H1 (cell line): ENCODE results near the gene HOXC13. TPM values are rescaled to one million over a fixed set of nuclear protein-coding genes. Genes with fewer than 3 reads are reported as not detected.

ENCODE experiments used
- TEAD4 ChIP-seq: IDR thresholded peaks from 2 replicates; pipeline ENCODE4 v1.6.1; 2012; ENCODE audit warnings: low read depth, low read length, inconsistent platforms, mixed read lengths
- polyA plus RNA-seq, 7 experiments: library from polyadenylated mRNA; depleted of rRNA in 3 of 7; stranded (reverse) in 5 of 7; unstranded in 2 of 7; fragments of >200 nt in 5 of 7; fragments of 200-250 nt in 2 of 7; gene quantifications; 1 replicate in 5 of 7; 2 replicates in 1 of 7; 4 replicates in 1 of 7; pipeline versions ENCODE4 v1.2.1 to v1.2.3, GENCODE V29; 2011 to 2013; ENCODE audit warnings: missing spikeins in 2 of 7, mixed read lengths in 2 of 7
- total RNA-seq: library from RNA; stranded (reverse); fragmentation: NEBNext Ultra II Directional; extraction: Animal tissue kit (Norgen Biotek cat#: 25700); gene quantifications from 2 replicates; pipeline ENCODE4 v1.2.1, GENCODE V29; 2021

Gene HOXC13
- total and polyA plus RNA-seq, 2 of the 8 experiments (the other 6 are each of a cell fraction or from before 2014, with no cell fraction given): 0.02 TPM; not detected in 1

DNA sequence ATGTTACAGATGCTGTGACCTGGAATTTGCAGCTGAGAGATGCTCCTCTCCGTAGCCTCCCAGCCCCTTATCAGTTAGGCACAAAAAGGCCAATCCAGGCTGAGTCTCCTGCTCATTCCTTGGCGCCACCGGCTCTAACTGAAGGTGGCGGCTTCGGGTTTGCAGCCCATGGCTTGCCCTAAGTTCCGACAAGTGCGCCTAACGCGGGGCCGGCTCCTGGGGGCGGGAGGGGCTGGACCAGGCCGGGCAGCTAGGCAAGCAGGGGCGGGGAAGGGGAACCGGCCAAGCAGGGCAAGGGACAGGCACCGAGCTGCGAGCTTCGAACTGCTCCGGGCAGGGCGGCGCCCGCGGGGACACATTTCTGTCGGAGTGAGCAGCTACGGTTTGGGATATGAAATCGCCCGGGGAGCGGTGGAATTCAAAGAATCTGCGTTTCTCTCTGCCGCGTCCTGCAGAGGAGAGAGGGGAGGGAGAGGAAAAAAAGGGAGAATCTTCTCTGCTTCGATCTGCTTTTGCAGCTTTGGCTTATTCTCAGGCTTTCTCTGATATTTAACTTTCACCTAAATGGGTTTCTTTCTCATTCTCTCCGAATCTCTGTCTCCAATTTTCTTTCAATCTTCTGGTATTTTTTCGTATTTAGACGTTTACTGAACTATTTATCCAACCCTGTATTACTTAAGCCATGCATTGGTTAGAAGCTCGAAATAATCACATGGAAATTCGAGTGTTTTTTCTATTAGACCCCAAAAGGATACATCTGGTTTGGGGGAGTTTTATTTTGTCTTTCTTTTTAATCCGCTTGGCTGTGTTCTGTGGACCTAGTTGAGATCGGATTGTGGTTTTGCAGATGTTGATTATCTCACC is 14.5 kb downstream of the HOXC13 start (continued):
- TF ChIP-seq TEAD4: peak; percentile 93
